Fibroblast of pulmonary artery (primary cell): ENCODE results near the gene STK40.

Experiments used
- DNase-seq: peaks from one replicate; pipeline ENCODE4 v3.0.0-alpha.2; 2010; ENCODE audit warnings: low read depth
- H3K4me3 ChIP-seq: replicated peaks from 2 replicates; pipeline ENCODE4 v1.5.1; 2011; ENCODE audit warnings: low read depth, mild to moderate bottlenecking, control low read depth, low read length, moderate library complexity
- TF ChIP-seq, protein P1 (sequence below): IDR thresholded peaks from 2 replicates; pipeline ENCODE4 v1.5.1; 2011; ENCODE audit warnings: mild to moderate bottlenecking, control low read depth, low read length, inconsistent platforms; ENCODE audit errors: missing control alignments

STK40 gene

DNA sequence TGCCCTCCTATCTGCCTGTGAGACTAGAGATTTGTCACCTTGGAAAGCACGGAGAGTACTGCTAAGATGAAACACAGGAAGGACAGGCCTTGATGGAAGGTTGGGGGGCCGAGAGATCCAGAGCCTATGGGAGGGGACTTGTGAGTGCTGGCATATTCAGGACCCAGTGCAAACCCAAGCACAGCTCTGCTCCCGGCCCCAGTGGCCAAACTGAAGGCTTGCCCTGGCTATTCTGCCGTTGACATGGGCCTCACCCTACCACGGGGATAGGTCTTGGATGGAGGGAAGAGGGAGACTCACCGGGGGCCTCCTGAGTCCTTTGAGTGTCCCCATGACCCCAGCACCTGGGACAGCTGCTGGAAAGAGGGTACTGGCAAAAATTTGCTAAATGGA is 57.6 kb downstream of the STK40 start:
- DNase-seq = no peak
- TF ChIP-seq, protein P1, sequence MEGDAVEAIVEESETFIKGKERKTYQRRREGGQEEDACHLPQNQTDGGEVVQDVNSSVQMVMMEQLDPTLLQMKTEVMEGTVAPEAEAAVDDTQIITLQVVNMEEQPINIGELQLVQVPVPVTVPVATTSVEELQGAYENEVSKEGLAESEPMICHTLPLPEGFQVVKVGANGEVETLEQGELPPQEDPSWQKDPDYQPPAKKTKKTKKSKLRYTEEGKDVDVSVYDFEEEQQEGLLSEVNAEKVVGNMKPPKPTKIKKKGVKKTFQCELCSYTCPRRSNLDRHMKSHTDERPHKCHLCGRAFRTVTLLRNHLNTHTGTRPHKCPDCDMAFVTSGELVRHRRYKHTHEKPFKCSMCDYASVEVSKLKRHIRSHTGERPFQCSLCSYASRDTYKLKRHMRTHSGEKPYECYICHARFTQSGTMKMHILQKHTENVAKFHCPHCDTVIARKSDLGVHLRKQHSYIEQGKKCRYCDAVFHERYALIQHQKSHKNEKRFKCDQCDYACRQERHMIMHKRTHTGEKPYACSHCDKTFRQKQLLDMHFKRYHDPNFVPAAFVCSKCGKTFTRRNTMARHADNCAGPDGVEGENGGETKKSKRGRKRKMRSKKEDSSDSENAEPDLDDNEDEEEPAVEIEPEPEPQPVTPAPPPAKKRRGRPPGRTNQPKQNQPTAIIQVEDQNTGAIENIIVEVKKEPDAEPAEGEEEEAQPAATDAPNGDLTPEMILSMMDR = no peak
- no peak overlapping the region for H3K4me3 ChIP-seq

DNA sequence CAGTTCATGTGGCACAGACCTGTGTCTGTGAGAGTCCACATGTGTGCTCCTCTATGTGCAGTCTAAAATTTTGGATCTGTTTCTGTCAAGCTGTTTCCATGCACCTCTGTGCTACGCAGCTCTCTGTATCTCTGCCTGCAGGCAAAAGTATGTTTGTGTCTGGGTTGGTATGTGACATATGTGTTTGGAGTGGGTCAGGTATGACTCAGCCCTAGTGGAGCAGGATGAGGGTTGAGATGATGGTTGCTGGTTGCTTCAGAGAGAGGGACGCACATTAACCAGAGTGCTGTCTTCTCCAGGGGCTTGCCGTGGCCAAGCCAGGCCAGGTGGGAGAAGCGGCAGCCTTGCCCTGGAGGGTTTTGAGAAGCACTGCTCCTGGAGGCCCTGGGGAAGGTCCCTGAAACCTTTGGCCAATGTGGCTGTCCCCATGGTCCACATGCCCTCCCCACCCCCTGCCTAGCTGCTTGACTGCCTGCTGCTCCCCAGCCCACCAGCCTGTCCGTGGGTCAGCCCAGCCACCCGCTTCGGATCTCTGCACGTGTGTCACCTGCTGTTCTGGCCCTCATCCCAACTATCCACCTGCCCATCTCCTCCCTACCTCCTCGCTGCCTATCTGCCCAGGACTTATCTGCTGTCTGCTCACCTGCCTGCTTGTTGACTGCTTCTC is 58.2 kb downstream of the STK40 start:
- TF ChIP-seq, protein P1 = no peak
- no peak overlapping the region for H3K4me3 ChIP-seq
- peak; percentile 32 for DNase-seq

DNA sequence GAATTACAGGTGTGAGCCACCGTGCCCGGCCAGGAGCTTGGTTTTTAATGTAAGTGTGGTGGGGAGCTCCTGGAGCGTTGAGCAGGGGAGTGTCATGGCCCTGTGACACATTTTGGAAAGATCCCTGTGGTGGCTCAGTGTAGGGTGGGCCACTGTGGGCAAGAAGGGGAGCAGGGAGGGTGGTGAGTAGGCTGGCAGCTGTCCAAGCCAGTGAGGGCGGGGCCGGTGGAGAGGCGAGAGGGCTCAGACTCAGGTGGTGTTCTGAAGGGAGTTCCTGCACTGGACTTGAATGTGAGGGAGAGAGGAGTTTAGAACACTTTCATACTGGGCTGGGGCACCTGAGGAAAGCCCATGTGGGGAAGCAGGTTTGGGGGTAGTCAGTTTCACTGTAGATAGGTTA is 59.2 kb downstream of the STK40 start:
- H3K4me3 ChIP-seq = no peak overlapping the region
- TF ChIP-seq, protein P1 = no peak
- no peak for DNase-seq

DNA sequence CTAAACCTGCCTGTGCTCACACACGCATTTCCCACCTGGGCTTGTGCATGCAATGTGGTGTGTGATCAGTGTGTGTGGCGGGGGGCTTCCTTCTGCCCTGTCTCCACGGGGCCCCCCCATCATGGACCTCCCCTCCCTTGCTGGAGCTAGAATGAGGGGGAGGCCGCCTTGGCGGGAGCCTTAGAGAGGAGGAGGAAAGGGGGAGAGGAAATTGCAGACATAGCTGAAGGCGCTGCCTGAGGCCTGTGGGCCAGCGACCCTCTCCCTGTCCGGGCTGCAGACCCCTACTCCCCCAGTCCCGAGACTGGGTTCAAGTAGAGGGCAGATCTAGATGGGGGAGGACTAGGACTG is 61.4 kb downstream of the STK40 start:
- peak; percentile 28 for DNase-seq
- TF ChIP-seq, protein P1 = no peak
- H3K4me3 ChIP-seq = no peak overlapping the region

DNA sequence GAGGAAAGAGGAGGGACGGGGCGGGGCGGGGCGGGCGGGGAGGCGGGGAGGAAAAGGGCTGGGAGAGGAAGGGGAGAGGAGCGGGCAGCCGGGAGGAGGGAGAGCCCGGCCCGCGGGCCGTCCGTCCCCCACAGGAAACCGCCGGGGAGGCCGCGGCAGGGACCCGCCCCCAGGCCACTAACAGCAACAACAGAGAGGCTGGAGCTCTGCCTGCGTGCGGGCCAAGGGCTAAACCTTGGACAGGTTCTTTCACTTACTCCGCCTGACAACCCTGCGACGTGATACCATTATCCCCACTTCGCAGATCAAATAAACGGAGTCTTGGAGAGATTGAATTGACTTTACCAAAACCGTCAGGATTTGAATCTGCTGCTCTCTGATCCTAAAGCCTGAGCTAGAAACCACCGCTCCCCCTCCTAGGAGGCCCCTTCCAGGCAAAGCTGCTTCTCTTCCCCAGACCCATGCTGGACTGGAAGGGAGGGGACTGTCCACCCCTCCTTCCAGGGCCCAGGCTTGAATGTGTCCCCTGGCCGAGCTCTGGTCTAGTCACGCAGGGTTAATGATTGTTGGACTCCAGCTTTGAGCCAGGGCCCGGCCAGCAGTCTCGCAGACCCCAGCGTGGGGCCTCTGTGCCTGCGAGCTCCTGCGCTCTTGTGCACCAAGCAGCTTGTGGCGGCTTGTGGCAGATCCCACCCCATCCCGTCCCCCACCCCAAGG is 61.9 kb downstream of the STK40 start, which contains the start of gene EVA1B:
EVA1B (minus strand) TSS at position 10 of the 717 bp plus-strand sequence. CDS start 608 bp downstream, outside the sequence.
- DNase-seq = peak; percentile 84
- TF ChIP-seq, protein P1 = no peak
- peak within 1 kb of the TSS; percentile 64 for H3K4me3 ChIP-seq

DNA sequence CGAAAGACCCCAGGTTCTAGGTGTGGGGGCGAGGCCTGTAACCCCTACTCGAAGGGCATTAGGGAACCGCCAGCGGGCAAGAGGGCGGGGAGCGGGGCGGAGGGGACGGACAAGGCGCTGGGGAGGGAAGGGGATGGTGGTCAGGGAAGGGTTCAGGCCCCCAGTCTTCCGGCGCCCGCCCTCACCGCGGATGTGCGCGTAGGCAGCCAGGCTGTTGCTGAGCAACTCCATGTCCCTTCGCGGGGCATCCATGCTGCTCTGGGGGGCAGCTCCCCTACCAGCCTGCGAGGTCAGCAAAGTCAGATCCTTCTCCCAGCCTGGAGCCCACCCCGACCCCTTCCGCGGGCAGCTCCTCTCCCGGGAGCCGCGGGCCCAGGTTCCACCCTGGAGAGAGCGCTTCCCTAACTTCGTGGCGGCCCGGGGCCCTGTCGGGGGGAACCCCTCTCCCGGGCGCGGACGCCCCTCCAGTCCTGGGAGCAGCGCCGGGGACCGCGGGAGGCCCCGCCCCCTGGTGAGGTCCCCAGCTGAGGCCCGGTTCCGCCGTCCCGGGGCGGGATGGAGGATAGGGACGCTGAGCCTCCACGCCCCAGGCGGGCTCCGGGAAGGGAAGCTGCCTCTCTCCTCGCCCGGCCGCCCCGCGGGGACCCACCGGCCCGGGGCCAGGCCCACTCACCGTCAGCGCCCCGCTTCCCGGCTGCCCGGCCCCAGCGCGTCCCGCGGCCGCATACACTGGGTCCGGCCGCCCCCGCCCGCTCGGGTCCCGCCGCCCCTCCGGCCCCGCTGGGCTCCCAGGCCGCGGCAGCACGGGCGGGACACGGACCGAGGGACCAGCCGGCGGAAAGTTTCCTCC is 62.7 kb downstream of the STK40 start:
- DNase-seq = peak; percentile 67
- TF ChIP-seq, protein P1 = no peak
- peak overlapping the region; percentile 64 for H3K4me3 ChIP-seq
